NB4 (cell line): ENCODE data around the gene PES1.
"Not testable (repeated sequence)": the region's sequence is repeated elsewhere in the genome, so short reads cannot be mapped to it uniquely, and the experiment has no call there.

Experiments used
- CTCF ChIP-seq: IDR thresholded peaks from one replicate; pipeline ENCODE4 v1.5.1; 2012; ENCODE audit warnings: low read depth, low read length
- POLR2A ChIP-seq: IDR thresholded peaks from 2 replicates; pipeline ENCODE4 v1.6.1; 2011; ENCODE audit warnings: mild to moderate bottlenecking; ENCODE audit not compliant: insufficient read length; ENCODE audit errors: extremely low read depth

DNA sequence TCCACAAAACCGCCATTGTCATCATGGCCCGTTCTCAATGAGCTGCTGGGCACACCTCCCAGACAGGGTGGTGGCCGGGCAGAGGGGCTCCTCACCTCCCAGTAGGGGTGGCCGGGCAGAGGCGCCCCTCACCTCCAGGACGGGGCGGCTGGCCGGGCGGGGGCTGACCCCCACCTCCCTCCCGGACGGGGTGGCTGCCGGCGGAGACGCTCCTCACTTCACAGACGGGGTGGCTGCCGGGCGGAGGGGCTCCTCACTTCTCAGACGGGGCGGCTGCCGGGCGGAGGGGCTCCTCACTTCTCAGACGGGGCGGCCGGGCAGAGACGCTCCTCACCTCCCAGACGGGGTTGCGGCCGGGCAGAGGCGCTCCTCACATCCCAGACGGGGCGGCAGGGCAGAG, 39.8 kb upstream of the PES1 start:
- TF ChIP-seq POLR2A, CTCF: not testable (repeated sequence)
